GM23338 (cell line): ENCODE results near the gene TMEM94. TPM values are rescaled to one million over a fixed set of nuclear protein-coding genes. Genes with fewer than 3 reads are reported as not detected.

Experiments used
- ATAC-seq: fragments of 200-7000 bp; cut with Tn5 transposase; 3 replicates; pipeline ENCODE4 v1.9.1; 2020
- DNase-seq: peaks from one replicate; pipeline ENCODE4 v3.0.0-alpha.2; 2015; ENCODE audit warnings: low spot score
- H2AFZ ChIP-seq: fragments of 200-600 bp; sonication (generic); 2 replicates; pipeline ENCODE4 v1.8.0; 2016; ENCODE audit warnings: antibody characterized with exemption, mild to moderate bottlenecking, moderate library complexity
- H3F3A ChIP-seq: fragments of 200-600 bp; sonication (generic); replicated peaks from 2 replicates; pipeline ENCODE4 v1.8.0; 2017; ENCODE audit warnings: antibody characterized with exemption, mixed run types, low read depth
- H3K27ac ChIP-seq: fragments of 200-600 bp; sonication (generic); 2 replicates; pipeline ENCODE4 v1.6.1; 2016; ENCODE audit warnings: low read depth
- H3K27me3 ChIP-seq: fragments of 200-600 bp; sonication (generic); 2 replicates; pipeline ENCODE4 v1.8.0; 2016; ENCODE audit warnings: mild to moderate bottlenecking, mixed run types, moderate library complexity; ENCODE audit not compliant: insufficient read depth
- H3K36me3 ChIP-seq: fragments of 200-600 bp; sonication (generic); 2 replicates; pipeline ENCODE4 v1.8.0; 2016; ENCODE audit warnings: mild to moderate bottlenecking; ENCODE audit not compliant: insufficient read depth
- H3K4me1 ChIP-seq: fragments of 200-600 bp; sonication (generic); 2 replicates; pipeline ENCODE4 v1.8.0; 2016; ENCODE audit warnings: mild to moderate bottlenecking, moderate library complexity; ENCODE audit not compliant: insufficient read depth
- H3K4me2 ChIP-seq: fragments of 200-600 bp; sonication (generic); 2 replicates; pipeline ENCODE4 v1.7.1; 2017; ENCODE audit warnings: mixed run types
- H3K4me3 ChIP-seq: fragments of 200-600 bp; sonication (generic); 2 replicates; pipeline ENCODE4 v1.6.1; 2016; ENCODE audit warnings: mixed run types
- H3K79me2 ChIP-seq: fragments of 200-600 bp; sonication (generic); replicated peaks from 2 replicates; pipeline ENCODE4 v1.8.0; 2017; ENCODE audit warnings: mild to moderate bottlenecking; ENCODE audit not compliant: insufficient read depth
- H3K9me2 ChIP-seq: fragments of 200-600 bp; sonication (generic); 2 replicates; pipeline ENCODE4 v1.8.0; 2017; ENCODE audit not compliant: insufficient read depth
- H4K20me1 ChIP-seq: fragments of 200-600 bp; sonication (generic); replicated peaks from 2 replicates; pipeline ENCODE4 v1.8.0; 2017; ENCODE audit warnings: mild to moderate bottlenecking; ENCODE audit not compliant: insufficient read depth
- H3K27ac Mint-ChIP-seq: 2 replicates; pipeline ENCODE4 v1.8.0; 2020; ENCODE audit warnings: inconsistent platforms, mild to moderate bottlenecking, moderate library complexity, mixed read lengths
- H3K27me3 Mint-ChIP-seq: 3 replicates; pipeline ENCODE4 v1.8.0; 2022; ENCODE audit warnings: low read depth, mild to moderate bottlenecking, moderate library complexity, mixed read lengths, inconsistent platforms; ENCODE audit not compliant: insufficient read depth, poor library complexity
- H3K36me3 Mint-ChIP-seq: 3 replicates; pipeline ENCODE4 v1.8.0; 2021; ENCODE audit warnings: low read depth, mild to moderate bottlenecking, inconsistent platforms, moderate library complexity, mixed read lengths
- H3K4me1 Mint-ChIP-seq: 3 replicates; pipeline ENCODE4 v1.8.0; 2020; ENCODE audit warnings: mild to moderate bottlenecking, inconsistent platforms, mixed read lengths
- H3K4me3 Mint-ChIP-seq: 3 replicates; pipeline ENCODE4 v1.8.0; 2021; ENCODE audit warnings: moderate library complexity, mild to moderate bottlenecking, inconsistent platforms, mixed read lengths
- H3K9me3 Mint-ChIP-seq: 3 replicates; pipeline ENCODE4 v1.8.0; 2020; ENCODE audit warnings: moderate library complexity, mild to moderate bottlenecking, inconsistent platforms, mixed read lengths
- EZH2phosphoT487 ChIP-seq: fragments of 200-600 bp; sonication (generic); IDR thresholded peaks from one replicate; pipeline ENCODE4 v1.8.1; 2018; ENCODE audit warnings: antibody characterized with exemption; ENCODE audit not compliant: unreplicated experiment
- POLR2AphosphoS5 ChIP-seq: IDR thresholded peaks from 2 replicates; pipeline ENCODE4 v1.6.1; 2016; ENCODE audit warnings: antibody characterized with exemption, low read depth
- polyA plus RNA-seq: library from polyadenylated mRNA; unstranded; fragments of >200 nt; fragmentation: Nextera tagmentation; extraction: Ambion mirVana; gene quantifications from 2 replicates; pipeline ENCODE4 v1.2.1, GENCODE V29; 2016
- total RNA-seq: library from RNA; depleted of rRNA; stranded (reverse); fragments of >200 nt; shearing (Covaris generic); gene quantifications from 2 replicates; pipeline ENCODE4 v1.2.3, GENCODE V29; 2014
- TF ChIP-seq, protein P1 (sequence below): IDR thresholded peaks from one replicate; pipeline ENCODE4 v1.6.1; 2018; ENCODE audit warnings: antibody characterized with exemption; ENCODE audit not compliant: unreplicated experiment
- TF ChIP-seq, protein P2 (sequence below), 2 experiments: fragments of 200-600 bp in 1 of 2; sonication (generic) in 1 of 2; conservative IDR thresholded peaks; 2 replicates each; pipeline versions ENCODE4 v1.5.1 to v1.6.1; 2016 to 2017; ENCODE audit warnings: antibody characterized with exemption in 2 of 2, low read depth in 2 of 2, mild to moderate bottlenecking in 2 of 2, moderate library complexity in 1 of 2

Gene TMEM94
- total and polyA plus RNA-seq, 2 experiments from 2014 or later = 24.0 to 66.0 TPM

DNA sequence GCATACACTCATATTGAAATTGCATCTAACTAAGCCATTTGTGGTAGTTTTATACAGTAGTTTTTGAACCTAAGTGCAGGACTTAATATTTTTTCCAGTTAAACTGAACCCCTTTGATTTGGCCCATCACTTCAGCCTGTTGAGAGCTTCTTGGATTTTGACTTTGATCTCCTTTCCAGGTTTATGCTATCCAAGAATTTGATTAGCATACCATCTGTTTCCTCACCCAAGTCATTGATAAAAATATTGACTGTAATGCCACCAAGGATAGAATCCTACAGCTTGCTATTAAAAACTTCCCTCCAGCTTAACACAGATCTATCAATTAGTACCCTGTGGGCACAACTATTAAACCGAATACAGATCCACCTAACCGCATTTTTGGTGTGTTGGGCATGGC, 7.2 kb downstream of the TMEM94 start (continued):
- TF ChIP-seq, protein P1, sequence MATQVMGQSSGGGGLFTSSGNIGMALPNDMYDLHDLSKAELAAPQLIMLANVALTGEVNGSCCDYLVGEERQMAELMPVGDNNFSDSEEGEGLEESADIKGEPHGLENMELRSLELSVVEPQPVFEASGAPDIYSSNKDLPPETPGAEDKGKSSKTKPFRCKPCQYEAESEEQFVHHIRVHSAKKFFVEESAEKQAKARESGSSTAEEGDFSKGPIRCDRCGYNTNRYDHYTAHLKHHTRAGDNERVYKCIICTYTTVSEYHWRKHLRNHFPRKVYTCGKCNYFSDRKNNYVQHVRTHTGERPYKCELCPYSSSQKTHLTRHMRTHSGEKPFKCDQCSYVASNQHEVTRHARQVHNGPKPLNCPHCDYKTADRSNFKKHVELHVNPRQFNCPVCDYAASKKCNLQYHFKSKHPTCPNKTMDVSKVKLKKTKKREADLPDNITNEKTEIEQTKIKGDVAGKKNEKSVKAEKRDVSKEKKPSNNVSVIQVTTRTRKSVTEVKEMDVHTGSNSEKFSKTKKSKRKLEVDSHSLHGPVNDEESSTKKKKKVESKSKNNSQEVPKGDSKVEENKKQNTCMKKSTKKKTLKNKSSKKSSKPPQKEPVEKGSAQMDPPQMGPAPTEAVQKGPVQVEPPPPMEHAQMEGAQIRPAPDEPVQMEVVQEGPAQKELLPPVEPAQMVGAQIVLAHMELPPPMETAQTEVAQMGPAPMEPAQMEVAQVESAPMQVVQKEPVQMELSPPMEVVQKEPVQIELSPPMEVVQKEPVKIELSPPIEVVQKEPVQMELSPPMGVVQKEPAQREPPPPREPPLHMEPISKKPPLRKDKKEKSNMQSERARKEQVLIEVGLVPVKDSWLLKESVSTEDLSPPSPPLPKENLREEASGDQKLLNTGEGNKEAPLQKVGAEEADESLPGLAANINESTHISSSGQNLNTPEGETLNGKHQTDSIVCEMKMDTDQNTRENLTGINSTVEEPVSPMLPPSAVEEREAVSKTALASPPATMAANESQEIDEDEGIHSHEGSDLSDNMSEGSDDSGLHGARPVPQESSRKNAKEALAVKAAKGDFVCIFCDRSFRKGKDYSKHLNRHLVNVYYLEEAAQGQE = no peak

DNA sequence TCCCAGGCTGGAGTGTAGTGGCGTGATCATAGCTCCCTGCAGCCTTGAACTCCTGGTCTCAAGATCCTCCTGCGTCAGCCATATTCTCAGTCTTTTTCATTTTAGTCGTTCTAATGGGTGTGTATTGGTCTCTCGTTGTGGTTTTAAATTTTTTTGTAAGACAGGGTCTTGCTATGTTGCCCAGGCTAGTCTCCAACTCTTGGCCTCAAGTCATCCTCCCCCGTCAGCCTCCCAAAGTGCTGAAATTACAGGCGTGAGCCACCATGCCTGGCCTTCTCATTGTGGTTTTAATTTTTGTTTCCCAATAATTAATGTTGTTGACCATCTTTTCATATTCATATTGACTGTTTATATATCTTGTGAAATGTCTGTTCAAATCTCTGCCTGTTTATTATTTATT, 8.6 kb downstream of the TMEM94 start:
- TF ChIP-seq EZH2phosphoT487 (no peak), POLR2AphosphoS5 (no peak)
- TF ChIP-seq, protein P1 = no peak
- TF ChIP-seq, protein P2, sequence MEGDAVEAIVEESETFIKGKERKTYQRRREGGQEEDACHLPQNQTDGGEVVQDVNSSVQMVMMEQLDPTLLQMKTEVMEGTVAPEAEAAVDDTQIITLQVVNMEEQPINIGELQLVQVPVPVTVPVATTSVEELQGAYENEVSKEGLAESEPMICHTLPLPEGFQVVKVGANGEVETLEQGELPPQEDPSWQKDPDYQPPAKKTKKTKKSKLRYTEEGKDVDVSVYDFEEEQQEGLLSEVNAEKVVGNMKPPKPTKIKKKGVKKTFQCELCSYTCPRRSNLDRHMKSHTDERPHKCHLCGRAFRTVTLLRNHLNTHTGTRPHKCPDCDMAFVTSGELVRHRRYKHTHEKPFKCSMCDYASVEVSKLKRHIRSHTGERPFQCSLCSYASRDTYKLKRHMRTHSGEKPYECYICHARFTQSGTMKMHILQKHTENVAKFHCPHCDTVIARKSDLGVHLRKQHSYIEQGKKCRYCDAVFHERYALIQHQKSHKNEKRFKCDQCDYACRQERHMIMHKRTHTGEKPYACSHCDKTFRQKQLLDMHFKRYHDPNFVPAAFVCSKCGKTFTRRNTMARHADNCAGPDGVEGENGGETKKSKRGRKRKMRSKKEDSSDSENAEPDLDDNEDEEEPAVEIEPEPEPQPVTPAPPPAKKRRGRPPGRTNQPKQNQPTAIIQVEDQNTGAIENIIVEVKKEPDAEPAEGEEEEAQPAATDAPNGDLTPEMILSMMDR (conservative IDR thresholded peaks at IDR 0.05; ENCODE audit: low read depth in 2 of 2) = no peak
- Histone ChIP-seq H3K27ac (no peak overlapping the region), H3K4me2 (no peak overlapping the region)

More for the DNA sequence above, 8.6 kb downstream of the TMEM94 start:
- H4K20me1 ChIP-seq = peaks cover 5% of the 10 kb centered on the region
- no peaks in the 10 kb centered on the region for H3K9me2 ChIP-seq
- no peaks in the 10 kb centered on the region for H3K36me3 ChIP-seq
- H3K4me1 ChIP-seq = no peaks in the 10 kb centered on the region
- DNase-seq (no peak), ATAC-seq (no peak)
- no peaks in the 10 kb centered on the region for H3K27me3 ChIP-seq
- Mint-ChIP-seq H3K27ac (no peak overlapping the region), H3K9me3 (no peaks in the 10 kb centered on the region), H3K27me3 (peaks cover 2% of the 10 kb centered on the region), H3K4me1 (no peaks in the 10 kb centered on the region; the same call in 2 of the 3 replicates), H3K4me3 (no peak overlapping the region), H3K36me3 (no peaks in the 10 kb centered on the region)
- H3F3A ChIP-seq = no peaks in the 10 kb centered on the region
- no peak overlapping the region for H2AFZ ChIP-seq
- no peak overlapping the region for H3K4me3 ChIP-seq
- peaks cover 20% of the 10 kb centered on the region for H3K79me2 ChIP-seq
